CD14-positive monocyte (primary cell): ENCODE results near the gene CCDC34. TPM values are rescaled to one million over a fixed set of nuclear protein-coding genes. Genes with fewer than 3 reads are reported as not detected.

Experiments used
- DNase-seq, 3 donors: peaks; one replicate each; pipeline ENCODE4 v3.0.0-alpha.2; 2011 to 2022
- H2AFZ ChIP-seq: 2 replicates; pipeline ENCODE4 v1.6.0; 2012; ENCODE audit warnings: mild to moderate bottlenecking, low read depth, low read length, inconsistent platforms; ENCODE audit not compliant: insufficient read depth, poor library complexity, severe bottlenecking
- H3K27ac ChIP-seq, 2 donors: 1 replicate in 1 of 2; 2 replicates in 1 of 2; pipeline ENCODE4 v1.5.1; 2012 to 2013; ENCODE audit warnings: low read length in 2 of 2, control low read depth in 1 of 2, inconsistent platforms in 1 of 2, low read depth in 1 of 2, mild to moderate bottlenecking in 1 of 2
- H3K27me3 ChIP-seq, 2 donors: one replicate each; pipeline versions ENCODE4 v1.6.0 to v1.6.1; 2011 to 2013; ENCODE audit warnings: low read length in 2 of 2; ENCODE audit not compliant: control insufficient read depth in 2 of 2, insufficient read depth in 2 of 2
- H3K36me3 ChIP-seq, 2 donors: replicated peaks in 1 of 2; 1 replicate in 1 of 2; 2 replicates in 1 of 2; pipeline versions ENCODE4 v1.5.1 to v1.6.1; 2012 to 2013; ENCODE audit warnings: low read length in 2 of 2, control low read depth in 1 of 2, inconsistent platforms in 1 of 2, mild to moderate bottlenecking in 1 of 2; ENCODE audit not compliant: insufficient read depth in 2 of 2, control insufficient read depth in 1 of 2
- H3K4me1 ChIP-seq, 2 donors: 1 replicate in 1 of 2; 2 replicates in 1 of 2; pipeline versions ENCODE4 v1.5.1 to v1.6.1; 2012 to 2013; ENCODE audit warnings: low read length in 2 of 2, control low read depth in 1 of 2, inconsistent platforms in 1 of 2, mild to moderate bottlenecking in 1 of 2, moderate library complexity in 1 of 2; ENCODE audit not compliant: insufficient read depth in 2 of 2, control insufficient read depth in 1 of 2
- H3K4me2 ChIP-seq: replicated peaks from 2 replicates; pipeline ENCODE3; 2012; ENCODE audit warnings: low read length, moderate library complexity, mild to moderate bottlenecking; ENCODE audit not compliant: poor library complexity, severe bottlenecking; ENCODE audit errors: extremely low read depth
- H3K4me3 ChIP-seq, 3 experiments: fragments of 200-600 bp in 1 of 3; sonication (generic) in 1 of 3; replicated peaks in 1 of 3; 1 replicate in 2 of 3; 2 replicates in 1 of 3; pipeline ENCODE4 v1.5.1; 2011 to 2013; ENCODE audit warnings: low read length in 3 of 3, mild to moderate bottlenecking in 3 of 3, control low read depth in 2 of 3, low read depth in 2 of 3, inconsistent platforms in 1 of 3, moderate library complexity in 1 of 3
- H3K79me2 ChIP-seq: 2 replicates; pipeline ENCODE4 v1.6.0; 2012; ENCODE audit warnings: mild to moderate bottlenecking, control low read depth, inconsistent platforms, low read length, moderate library complexity; ENCODE audit not compliant: insufficient read depth
- H3K9ac ChIP-seq: 2 replicates; pipeline ENCODE4 v1.6.0; 2017; ENCODE audit warnings: low read length, mild to moderate bottlenecking; ENCODE audit not compliant: insufficient read depth, poor library complexity, severe bottlenecking
- H3K9me3 ChIP-seq, 2 donors: replicated peaks in 1 of 2; 1 replicate in 1 of 2; 2 replicates in 1 of 2; pipeline versions ENCODE4 v1.5.1 to v1.6.1; 2012 to 2013; ENCODE audit warnings: low read length in 2 of 2, control low read depth in 1 of 2; ENCODE audit not compliant: control insufficient read depth in 1 of 2, insufficient read depth in 1 of 2
- H4K20me1 ChIP-seq: 2 replicates; pipeline ENCODE4 v1.6.0; 2012; ENCODE audit warnings: mild to moderate bottlenecking, low read length, control low read depth, moderate library complexity; ENCODE audit not compliant: insufficient read depth
- H3K27ac Mint-ChIP-seq, 7 donors: one replicate each; pipeline ENCODE4 v1.8.0; 2020; ENCODE audit warnings: mild to moderate bottlenecking in 7 of 7, mixed read lengths in 7 of 7, moderate library complexity in 6 of 7, inconsistent platforms in 2 of 7
- H3K27me3 Mint-ChIP-seq, 3 donors: one replicate each; pipeline ENCODE4 v1.8.0; 2021 to 2022; ENCODE audit warnings: low read depth in 3 of 3, mild to moderate bottlenecking in 3 of 3, mixed read lengths in 3 of 3, moderate library complexity in 3 of 3, inconsistent platforms in 1 of 3
- H3K36me3 Mint-ChIP-seq, 2 donors: one replicate each; pipeline ENCODE4 v1.8.0; 2020; ENCODE audit warnings: mixed read lengths in 2 of 2, inconsistent platforms in 1 of 2, mild to moderate bottlenecking in 1 of 2
- H3K4me1 Mint-ChIP-seq: one replicate; pipeline ENCODE4 v1.8.0; 2020; ENCODE audit warnings: mild to moderate bottlenecking, mixed read lengths
- H3K4me3 Mint-ChIP-seq, 2 donors: one replicate each; pipeline ENCODE4 v1.8.0; 2020; ENCODE audit warnings: mild to moderate bottlenecking in 2 of 2, mixed read lengths in 2 of 2, moderate library complexity in 1 of 2
- H3K9me3 Mint-ChIP-seq, 7 donors: one replicate each; pipeline ENCODE4 v1.8.0; 2020 to 2022; ENCODE audit warnings: mixed read lengths in 7 of 7, mild to moderate bottlenecking in 6 of 7, moderate library complexity in 6 of 7, inconsistent platforms in 2 of 7
- CTCF ChIP-seq: fragments of 200-600 bp; IDR thresholded peaks from one replicate; pipeline ENCODE4 v1.8.0; 2022; ENCODE audit warnings: antibody characterized with exemption, mild to moderate bottlenecking
- WGBS: methylation state at CpG from one replicate; pipeline ENCODE4 v1.1.5; 2013; ENCODE audit warnings: missing lambda C conversion rate; ENCODE audit not compliant: insufficient coverage; 5-methylcytosine and 5-hydroxymethylcytosine counted together
- intact Hi-C, 2 donors: fragments of 100-400 bp; cut with micrococcal nuclease; formaldehyde crosslinking; loops; one replicate each; pipeline versions ENCODE4 v1.15.0 to v1.15.1; 2023
- polyA plus RNA-seq, 3 donors: library from polyadenylated mRNA; depleted of rRNA in 1 of 3; unstranded in 2 of 3; stranded (reverse) in 1 of 3; fragments of 300-500 nt in 2 of 3; fragments of >200 nt in 1 of 3; fragmentation: Illumina TruSeq in 2 of 3; gene quantifications; 1 replicate in 2 of 3; 2 replicates in 1 of 3; pipeline ENCODE4 v1.2.3, GENCODE V29; 2012 to 2021

CCDC34 gene
- polyA plus RNA-seq, 3 donors, result 0.08 to 0.11 (median 0.11) TPM

GRCh38 chr11:27361649-27362431 lies 1.2 kb downstream of the CCDC34 start:
- no peak for DNase-seq
- H3K27ac Mint-ChIP-seq, result no peak overlapping the region
- peaks cover 29% of the 10 kb centered on the region for H3K4me1 Mint-ChIP-seq
- H3K4me3 Mint-ChIP-seq, result no peak overlapping the region
- no peak for TF ChIP-seq CTCF
- intact Hi-C loops, result loop anchor here in 1 of 2 donors (10.0 kb wide), 1 partner anchor 123 kb away; no protein-coding TSS in a partner anchor
- Histone ChIP-seq H3K4me3 (no peak overlapping the region), H3K27ac (no peak overlapping the region), H3K9me3 (no peaks in the 10 kb centered on the region), H3K27me3 (no peaks in the 10 kb centered on the region), H4K20me1 (no peaks in the 10 kb centered on the region), H3K4me2 (peak overlapping the region; percentile 90), H3K36me3 (no peaks in the 10 kb centered on the region), H3K79me2 (no peaks in the 10 kb centered on the region), H2AFZ (peak overlapping the region; percentile 91), H3K4me1 (peaks cover 14 to 20% of the 10 kb centered on the region in 2 donors), H3K9ac (no peak overlapping the region)
- H3K9me3 Mint-ChIP-seq, result no peaks in the 10 kb centered on the region
- 82% methylated on average over 4 of the region's 8 CpGs for WGBS
- H3K27me3 Mint-ChIP-seq, result peaks cover 0 to 2% (median 2%) of the 10 kb centered on the region in 3 donors
- H3K36me3 Mint-ChIP-seq, result no peaks in the 10 kb centered on the region

DNA sequence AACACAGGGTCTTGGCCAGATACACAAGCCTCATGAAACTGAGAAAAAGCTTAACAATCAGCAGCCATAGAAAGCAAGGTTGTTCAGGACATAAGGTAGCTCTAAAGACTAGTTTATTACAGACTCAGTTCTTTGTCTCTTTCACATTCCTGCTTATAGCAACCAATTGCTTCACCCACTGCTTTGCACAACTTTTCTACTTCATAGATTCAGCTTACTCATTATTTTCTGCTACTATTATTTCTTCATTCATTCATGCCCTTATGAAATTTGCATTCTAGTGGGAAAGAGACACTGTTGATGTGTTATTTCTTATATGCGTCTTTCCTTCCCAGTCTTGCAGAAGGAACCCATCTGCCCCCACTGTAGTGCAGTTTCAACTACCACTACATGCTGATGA lies 4.7 kb downstream of the CCDC34 start:
- no peaks in the 10 kb centered on the region for H3K27me3 ChIP-seq
- Mint-ChIP-seq H3K4me1 (peaks cover 22% of the 10 kb centered on the region), H3K27ac (no peak overlapping the region), H3K27me3 (peaks cover 0 to 2% (median 2%) of the 10 kb centered on the region in 3 donors), H3K9me3 (no peaks in the 10 kb centered on the region), H3K36me3 (no peaks in the 10 kb centered on the region), H3K4me3 (no peak overlapping the region)
- peak in 1 of 3 donors; percentile 10 for DNase-seq
- no CpG with 5 or more reads among the region's 1 CpG for WGBS
- H3K4me3 ChIP-seq, result no peak overlapping the region
- H3K27ac ChIP-seq, result no peak overlapping the region
- H3K36me3 ChIP-seq, result no peaks in the 10 kb centered on the region
- intact Hi-C loops, result no loop called here
- no peaks in the 10 kb centered on the region for H3K9me3 ChIP-seq
- peaks cover 9 to 13% of the 10 kb centered on the region in 2 donors for H3K4me1 ChIP-seq
- no peak for TF ChIP-seq CTCF
- H2AFZ ChIP-seq, result no peak overlapping the region
- H3K4me2 ChIP-seq, result no peak overlapping the region
- H3K79me2 ChIP-seq, result no peaks in the 10 kb centered on the region
- H3K9ac ChIP-seq, result no peak overlapping the region
- H4K20me1 ChIP-seq, result no peaks in the 10 kb centered on the region
